ENCODE measurements around the gene GJB4.

The GJB4 gene

GRCh38 chr1:34746101-34746500 is 13.4 kb upstream of the GJB4 start:
- Histone ChIP-seq H3K4me3 (ENCODE audit: insufficient read depth, low read depth, low read length, poor library complexity, severe bottlenecking) (no peak overlapping the region), H3K36me3 (ENCODE audit: control insufficient read depth, insufficient read depth, low read length) (no peaks in the 10 kb centered on the region), H3K27me3 (replicated peaks; ENCODE audit: control insufficient read depth, insufficient read depth, low read length, poor library complexity, severe bottlenecking) (no peaks in the 10 kb centered on the region), H3K27ac (ENCODE audit: insufficient read depth, low read length, poor library complexity, severe bottlenecking) (no peak overlapping the region), H3K9me3 (ENCODE audit: control insufficient read depth, low read length) (no peaks in the 10 kb centered on the region), H3K4me1 (ENCODE audit: control insufficient read depth, insufficient read depth, low read length, poor library complexity, severe bottlenecking) (peaks cover 3% of the 10 kb centered on the region)
- no peak for DNase-seq

- DNase-seq, result no peak
- Histone ChIP-seq H3K27ac (ENCODE audit: insufficient read depth, low read length, poor library complexity, severe bottlenecking) (no peak overlapping the region), H3K9me3 (ENCODE audit: control insufficient read depth, low read length) (no peaks in the 10 kb centered on the region), H3K27me3 (replicated peaks; ENCODE audit: control insufficient read depth, insufficient read depth, low read length, poor library complexity, severe bottlenecking) (no peaks in the 10 kb centered on the region), H3K4me3 (ENCODE audit: insufficient read depth, low read depth, low read length, poor library complexity, severe bottlenecking) (no peak overlapping the region), H3K36me3 (ENCODE audit: control insufficient read depth, insufficient read depth, low read length) (no peaks in the 10 kb centered on the region), H3K4me1 (ENCODE audit: control insufficient read depth, insufficient read depth, low read length, poor library complexity, severe bottlenecking) (peaks cover 3% of the 10 kb centered on the region)
Observed at GRCh38 chr1:34746785-34747637, 12.5 kb upstream of the GJB4 start.

- Histone ChIP-seq H3K9me3 (ENCODE audit: control insufficient read depth, low read length) (no peaks in the 10 kb centered on the region), H3K36me3 (ENCODE audit: control insufficient read depth, insufficient read depth, low read length) (no peaks in the 10 kb centered on the region), H3K4me1 (ENCODE audit: control insufficient read depth, insufficient read depth, low read length, poor library complexity, severe bottlenecking) (peaks cover under 1% of the 10 kb centered on the region), H3K27ac (ENCODE audit: insufficient read depth, low read length, poor library complexity, severe bottlenecking) (no peak overlapping the region), H3K27me3 (replicated peaks; ENCODE audit: control insufficient read depth, insufficient read depth, low read length, poor library complexity, severe bottlenecking) (no peaks in the 10 kb centered on the region), H3K4me3 (ENCODE audit: insufficient read depth, low read depth, low read length, poor library complexity, severe bottlenecking) (no peak overlapping the region)
- no peak for DNase-seq
Observed at GRCh38 chr1:34747638-34747941, 11.9 kb upstream of the GJB4 start.

GRCh38 chr1:34749992-34750391 is 9.5 kb upstream of the GJB4 start:
- Histone ChIP-seq H3K4me3 (ENCODE audit: insufficient read depth, low read depth, low read length, poor library complexity, severe bottlenecking) (no peak overlapping the region), H3K4me1 (ENCODE audit: control insufficient read depth, insufficient read depth, low read length, poor library complexity, severe bottlenecking) (no peaks in the 10 kb centered on the region), H3K9me3 (ENCODE audit: control insufficient read depth, low read length) (no peaks in the 10 kb centered on the region), H3K36me3 (ENCODE audit: control insufficient read depth, insufficient read depth, low read length) (no peaks in the 10 kb centered on the region), H3K27ac (ENCODE audit: insufficient read depth, low read length, poor library complexity, severe bottlenecking) (no peak overlapping the region), H3K27me3 (replicated peaks; ENCODE audit: control insufficient read depth, insufficient read depth, low read length, poor library complexity, severe bottlenecking) (no peaks in the 10 kb centered on the region)
- DNase-seq, result no peak

GRCh38 chr1:34750610-34751009 is 8.9 kb upstream of the GJB4 start:
- Histone ChIP-seq H3K4me3 (ENCODE audit: insufficient read depth, low read depth, low read length, poor library complexity, severe bottlenecking) (no peak overlapping the region), H3K9me3 (ENCODE audit: control insufficient read depth, low read length) (no peaks in the 10 kb centered on the region), H3K4me1 (ENCODE audit: control insufficient read depth, insufficient read depth, low read length, poor library complexity, severe bottlenecking) (no peaks in the 10 kb centered on the region), H3K36me3 (ENCODE audit: control insufficient read depth, insufficient read depth, low read length) (no peaks in the 10 kb centered on the region), H3K27me3 (replicated peaks; ENCODE audit: control insufficient read depth, insufficient read depth, low read length, poor library complexity, severe bottlenecking) (no peaks in the 10 kb centered on the region), H3K27ac (ENCODE audit: insufficient read depth, low read length, poor library complexity, severe bottlenecking) (no peak overlapping the region)
- no peak for DNase-seq

- Histone ChIP-seq H3K4me3 (ENCODE audit: insufficient read depth, low read depth, low read length, poor library complexity, severe bottlenecking) (no peak overlapping the region), H3K27me3 (replicated peaks; ENCODE audit: control insufficient read depth, insufficient read depth, low read length, poor library complexity, severe bottlenecking) (no peaks in the 10 kb centered on the region), H3K9me3 (ENCODE audit: control insufficient read depth, low read length) (no peaks in the 10 kb centered on the region), H3K27ac (ENCODE audit: insufficient read depth, low read length, poor library complexity, severe bottlenecking) (no peak overlapping the region), H3K4me1 (ENCODE audit: control insufficient read depth, insufficient read depth, low read length, poor library complexity, severe bottlenecking) (no peaks in the 10 kb centered on the region), H3K36me3 (ENCODE audit: control insufficient read depth, insufficient read depth, low read length) (no peaks in the 10 kb centered on the region)
- DNase-seq, result no peak
Observed at GRCh38 chr1:34753163-34753562, 6.4 kb upstream of the GJB4 start.

- Histone ChIP-seq H3K9me3 (ENCODE audit: control insufficient read depth, low read length) (no peaks in the 10 kb centered on the region), H3K36me3 (ENCODE audit: control insufficient read depth, insufficient read depth, low read length) (no peaks in the 10 kb centered on the region), H3K27me3 (replicated peaks; ENCODE audit: control insufficient read depth, insufficient read depth, low read length, poor library complexity, severe bottlenecking) (no peaks in the 10 kb centered on the region), H3K4me1 (ENCODE audit: control insufficient read depth, insufficient read depth, low read length, poor library complexity, severe bottlenecking) (no peaks in the 10 kb centered on the region), H3K27ac (ENCODE audit: insufficient read depth, low read length, poor library complexity, severe bottlenecking) (no peak within 1 kb of the TSS), H3K4me3 (ENCODE audit: insufficient read depth, low read depth, low read length, poor library complexity, severe bottlenecking) (no peak within 1 kb of the TSS)
- DNase-seq, result no peak
Observed at GRCh38 chr1:34754964-34755637, 4.4 kb upstream of the GJB4 start, which contains the start of gene GJB5. TSS of gene GJB5 (plus strand) at chr1:34755047. CDS start at chr1:34757331, 2,284 bp downstream.

GRCh38 chr1:34755961-34756360 is 3.6 kb upstream of the GJB4 start:
- no peak for DNase-seq
- H3K4me1 ChIP-seq (ENCODE audit: control insufficient read depth, insufficient read depth, low read length, poor library complexity, severe bottlenecking), result no peaks in the 10 kb centered on the region
- no peaks in the 10 kb centered on the region for H3K27me3 ChIP-seq (replicated peaks; ENCODE audit: control insufficient read depth, insufficient read depth, low read length, poor library complexity, severe bottlenecking)
- no peaks in the 10 kb centered on the region for H3K36me3 ChIP-seq (ENCODE audit: control insufficient read depth, insufficient read depth, low read length)
- no peaks in the 10 kb centered on the region for H3K9me3 ChIP-seq (ENCODE audit: control insufficient read depth, low read length)
- H3K4me3 ChIP-seq (ENCODE audit: insufficient read depth, low read depth, low read length, poor library complexity, severe bottlenecking), result no peak overlapping the region
- no peak overlapping the region for H3K27ac ChIP-seq (ENCODE audit: insufficient read depth, low read length, poor library complexity, severe bottlenecking)

- Histone ChIP-seq H3K27me3 (replicated peaks; ENCODE audit: control insufficient read depth, insufficient read depth, low read length, poor library complexity, severe bottlenecking) (no peaks in the 10 kb centered on the region), H3K27ac (ENCODE audit: insufficient read depth, low read length, poor library complexity, severe bottlenecking) (no peak overlapping the region), H3K36me3 (ENCODE audit: control insufficient read depth, insufficient read depth, low read length) (no peaks in the 10 kb centered on the region), H3K4me3 (ENCODE audit: insufficient read depth, low read depth, low read length, poor library complexity, severe bottlenecking) (no peak overlapping the region), H3K9me3 (ENCODE audit: control insufficient read depth, low read length) (no peaks in the 10 kb centered on the region), H3K4me1 (ENCODE audit: control insufficient read depth, insufficient read depth, low read length, poor library complexity, severe bottlenecking) (no peaks in the 10 kb centered on the region)
- no peak for DNase-seq
Observed at GRCh38 chr1:34757386-34757785, 2.2 kb upstream of the GJB4 start.

GRCh38 chr1:34758751-34759150 is 789 bp upstream of the GJB4 start:
- Histone ChIP-seq H3K27ac (ENCODE audit: insufficient read depth, low read length, poor library complexity, severe bottlenecking) (no peak overlapping the region), H3K9me3 (ENCODE audit: control insufficient read depth, low read length) (no peaks in the 10 kb centered on the region), H3K4me3 (ENCODE audit: insufficient read depth, low read depth, low read length, poor library complexity, severe bottlenecking) (no peak overlapping the region), H3K4me1 (ENCODE audit: control insufficient read depth, insufficient read depth, low read length, poor library complexity, severe bottlenecking) (no peaks in the 10 kb centered on the region), H3K27me3 (replicated peaks; ENCODE audit: control insufficient read depth, insufficient read depth, low read length, poor library complexity, severe bottlenecking) (no peaks in the 10 kb centered on the region), H3K36me3 (ENCODE audit: control insufficient read depth, insufficient read depth, low read length) (no peaks in the 10 kb centered on the region)
- no peak for DNase-seq
